NB4 (cell line): ENCODE measurements around the gene SCLY.

Source experiments
- POLR2A ChIP-seq: IDR thresholded peaks from 2 replicates; pipeline ENCODE4 v1.6.1; 2011; ENCODE audit warnings: mild to moderate bottlenecking; ENCODE audit not compliant: insufficient read length; ENCODE audit errors: extremely low read depth
- TF ChIP-seq, protein P1 (sequence below): IDR thresholded peaks from one replicate; pipeline ENCODE4 v1.5.1; 2012; ENCODE audit warnings: low read depth, low read length

DNA sequence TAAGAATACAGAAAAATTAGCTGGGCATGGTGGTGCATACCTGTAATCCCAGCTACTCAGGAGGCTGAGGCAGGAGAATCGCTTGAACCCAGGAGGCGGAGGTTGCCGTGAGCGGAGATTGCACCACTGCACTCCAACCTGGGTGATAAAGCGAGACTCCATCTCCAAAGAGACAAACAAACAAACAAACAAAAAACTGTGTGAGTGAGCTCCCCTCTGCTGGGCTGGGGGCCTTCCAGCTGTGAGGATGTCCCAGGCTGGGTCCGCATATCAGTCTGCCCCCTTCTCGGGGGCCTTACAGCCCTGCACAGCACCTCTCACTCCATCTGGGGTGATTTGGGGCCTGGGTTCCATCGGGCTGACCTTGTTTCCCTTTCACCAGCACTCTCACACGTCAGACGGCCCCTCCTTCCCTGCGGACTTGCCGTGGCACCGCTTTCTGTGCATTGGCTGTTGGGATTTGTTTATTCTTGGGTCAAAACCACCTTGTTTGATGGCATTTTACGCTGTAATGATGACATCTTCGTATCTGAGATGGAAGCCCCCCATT lies 74.9 kb downstream of the SCLY start:
- TF ChIP-seq, protein P1, sequence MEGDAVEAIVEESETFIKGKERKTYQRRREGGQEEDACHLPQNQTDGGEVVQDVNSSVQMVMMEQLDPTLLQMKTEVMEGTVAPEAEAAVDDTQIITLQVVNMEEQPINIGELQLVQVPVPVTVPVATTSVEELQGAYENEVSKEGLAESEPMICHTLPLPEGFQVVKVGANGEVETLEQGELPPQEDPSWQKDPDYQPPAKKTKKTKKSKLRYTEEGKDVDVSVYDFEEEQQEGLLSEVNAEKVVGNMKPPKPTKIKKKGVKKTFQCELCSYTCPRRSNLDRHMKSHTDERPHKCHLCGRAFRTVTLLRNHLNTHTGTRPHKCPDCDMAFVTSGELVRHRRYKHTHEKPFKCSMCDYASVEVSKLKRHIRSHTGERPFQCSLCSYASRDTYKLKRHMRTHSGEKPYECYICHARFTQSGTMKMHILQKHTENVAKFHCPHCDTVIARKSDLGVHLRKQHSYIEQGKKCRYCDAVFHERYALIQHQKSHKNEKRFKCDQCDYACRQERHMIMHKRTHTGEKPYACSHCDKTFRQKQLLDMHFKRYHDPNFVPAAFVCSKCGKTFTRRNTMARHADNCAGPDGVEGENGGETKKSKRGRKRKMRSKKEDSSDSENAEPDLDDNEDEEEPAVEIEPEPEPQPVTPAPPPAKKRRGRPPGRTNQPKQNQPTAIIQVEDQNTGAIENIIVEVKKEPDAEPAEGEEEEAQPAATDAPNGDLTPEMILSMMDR, result no peak
- no peak for TF ChIP-seq POLR2A
